DMS53 treated with DMSO at 0.1 percent for 48 hours (cell line): Measurements from ENCODE around the gene AOPEP.
A peak's percentile ranks its signal among the peaks of the same experiment; 100 is the strongest.

ENCODE experiments used
- DNase-seq: peaks from one replicate; lab custom pipeline; 2025; ENCODE audit not compliant: unreplicated experiment; lab: John Stamatoyannopoulos, UW

AOPEP gene

DNA sequence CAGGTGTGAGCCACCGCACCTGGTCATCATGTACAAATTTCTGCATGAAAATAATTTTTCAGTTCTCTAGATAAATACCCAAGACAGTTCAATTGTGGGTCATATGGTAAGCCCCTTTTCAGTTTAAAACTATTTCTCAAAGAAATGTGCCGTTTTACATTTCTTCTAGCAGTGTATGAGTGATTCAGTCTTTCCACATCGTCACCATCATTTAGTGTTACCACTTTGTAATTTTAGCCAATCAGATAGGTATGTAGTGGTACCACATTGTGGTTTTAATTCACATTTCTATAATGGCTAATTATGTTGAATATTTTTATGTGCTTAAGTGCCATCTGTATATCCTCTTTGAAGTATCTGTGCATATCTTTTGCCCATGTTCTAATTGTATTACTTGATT, 163.1 kb downstream of the AOPEP start:
- DNase-seq, result no peak

GRCh38 chr9:94891183-94891582, 164.7 kb downstream of the AOPEP start:
- no peak for DNase-seq

GRCh38 chr9:94892675-94893074, 166.2 kb downstream of the AOPEP start:
- no peak for DNase-seq

GRCh38 chr9:94894094-94894699, 167.7 kb downstream of the AOPEP start:
- no peak for DNase-seq

DNA sequence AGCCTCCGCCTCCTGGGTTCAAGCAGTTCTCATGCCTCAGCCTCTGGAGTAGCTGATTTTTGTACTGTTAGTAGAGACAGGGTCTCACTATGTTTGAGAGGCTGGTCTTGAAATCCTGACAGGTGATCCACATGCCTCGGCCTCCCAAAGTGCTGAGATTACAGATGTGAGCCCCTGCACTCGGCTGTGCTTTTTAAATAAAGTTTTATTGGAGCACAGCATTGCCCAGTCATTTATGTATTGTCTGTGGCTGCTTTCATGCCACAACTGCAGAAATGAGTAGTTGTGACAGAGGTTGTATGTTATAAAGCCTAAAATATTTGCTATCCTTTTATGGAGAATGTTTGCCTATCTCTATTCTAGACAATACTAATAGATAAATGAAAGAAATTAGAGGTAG, 169.2 kb downstream of the AOPEP start:
- DNase-seq, result no peak

DNA sequence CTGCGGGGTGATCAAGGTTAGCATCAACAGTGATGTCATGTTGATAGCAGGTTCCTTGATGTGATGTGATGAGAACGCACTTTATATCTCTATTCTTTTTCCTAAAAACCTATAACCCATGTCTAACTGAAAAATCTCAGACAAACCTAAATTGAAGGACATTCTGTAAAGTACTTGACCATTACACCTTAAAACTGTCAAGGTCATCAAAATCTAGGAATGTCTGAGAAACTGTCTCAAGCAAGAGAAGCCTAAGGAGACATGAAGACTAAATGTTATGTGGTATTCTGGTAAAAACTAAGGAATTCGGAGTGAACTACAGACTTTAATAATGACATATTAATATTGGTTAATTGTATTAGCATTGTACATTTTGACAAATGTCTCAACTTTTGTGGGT, 170.0 kb downstream of the AOPEP start:
- DNase-seq, result no peak

DNA sequence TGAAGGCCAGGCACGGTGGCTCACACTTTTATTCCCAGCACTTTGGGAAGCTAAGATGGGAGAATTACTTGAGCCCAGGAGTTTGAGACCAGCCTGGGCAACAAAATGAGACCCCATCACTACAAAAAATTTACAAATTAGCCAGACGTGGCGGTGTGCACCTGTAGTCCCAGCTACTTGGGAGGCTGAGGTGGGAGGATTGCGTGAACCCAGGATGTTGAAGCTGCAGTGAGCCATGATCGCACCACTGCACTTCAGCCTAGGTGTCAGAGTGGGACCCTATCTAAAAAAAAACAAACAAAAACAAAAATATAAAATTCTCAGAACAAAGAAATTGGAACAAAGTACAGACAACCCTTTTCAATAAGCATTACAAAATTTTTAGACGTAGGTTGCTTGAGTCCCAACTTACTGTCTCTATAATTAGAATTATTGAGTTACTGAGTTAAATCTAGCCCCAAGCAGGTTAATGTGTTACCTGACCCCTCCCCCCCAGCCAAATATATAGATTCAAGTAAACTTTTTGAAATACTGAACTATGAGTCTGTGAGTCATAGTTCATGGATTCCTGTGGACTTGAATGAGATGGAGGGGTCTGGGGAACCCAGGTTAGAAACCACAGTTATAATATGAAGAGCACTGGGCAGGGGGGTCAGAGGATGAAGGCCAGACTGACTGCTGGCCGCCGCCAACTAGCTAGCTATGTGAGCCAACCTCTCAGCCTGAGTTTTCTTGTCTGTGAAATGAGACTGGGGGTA, 173.1 kb downstream of the AOPEP start:
- DNase-seq, result no peak

- DNase-seq, result no peak
Measured at GRCh38 chr9:94900222-94901018, 173.9 kb downstream of the AOPEP start.

- DNase-seq, result no peak
Measured at GRCh38 chr9:94901019-94901363, 174.5 kb downstream of the AOPEP start.

DNA sequence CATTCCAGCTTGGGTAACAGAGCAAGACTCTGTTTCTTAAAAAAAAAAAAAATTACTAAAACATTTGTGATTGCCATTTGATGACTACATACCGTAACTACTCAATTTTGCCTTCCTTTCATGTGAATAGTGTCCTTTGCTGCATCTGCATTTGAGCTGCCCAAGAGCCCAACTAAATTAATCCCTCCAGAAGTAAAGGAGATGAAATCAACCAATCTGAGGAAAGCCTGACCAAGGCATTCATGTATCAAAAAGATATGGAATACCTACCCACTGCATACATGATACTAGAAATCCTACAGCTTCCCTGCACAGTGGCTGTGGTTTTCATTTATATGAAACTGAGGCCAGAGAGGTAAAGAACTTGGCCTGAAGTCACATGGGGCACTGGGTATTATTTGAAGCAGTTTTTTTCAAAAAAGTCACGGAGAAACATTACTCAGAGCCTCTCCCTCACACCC, 177.5 kb downstream of the AOPEP start:
- no peak for DNase-seq

GRCh38 chr9:94904806-94905205, 178.3 kb downstream of the AOPEP start:
- no peak for DNase-seq

DNA sequence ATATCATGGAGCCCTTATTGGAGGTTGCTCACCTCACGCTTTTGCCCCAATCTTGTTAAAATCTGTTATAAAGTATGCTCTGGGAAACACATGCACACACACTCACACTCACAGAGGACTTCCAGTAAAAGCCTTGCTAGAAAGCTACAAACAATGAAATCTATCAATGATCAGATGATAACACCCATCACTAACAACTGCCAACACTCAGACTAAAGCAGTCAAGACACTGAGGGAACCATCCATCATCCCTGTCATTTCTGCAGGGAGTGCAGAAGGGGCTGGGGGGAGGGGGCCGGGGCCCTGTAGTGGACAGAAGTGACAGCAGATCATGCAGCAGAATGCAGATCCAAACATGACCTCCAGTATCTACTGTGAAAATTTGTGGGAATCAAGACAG, 179.1 kb downstream of the AOPEP start:
- no peak for DNase-seq

DNA sequence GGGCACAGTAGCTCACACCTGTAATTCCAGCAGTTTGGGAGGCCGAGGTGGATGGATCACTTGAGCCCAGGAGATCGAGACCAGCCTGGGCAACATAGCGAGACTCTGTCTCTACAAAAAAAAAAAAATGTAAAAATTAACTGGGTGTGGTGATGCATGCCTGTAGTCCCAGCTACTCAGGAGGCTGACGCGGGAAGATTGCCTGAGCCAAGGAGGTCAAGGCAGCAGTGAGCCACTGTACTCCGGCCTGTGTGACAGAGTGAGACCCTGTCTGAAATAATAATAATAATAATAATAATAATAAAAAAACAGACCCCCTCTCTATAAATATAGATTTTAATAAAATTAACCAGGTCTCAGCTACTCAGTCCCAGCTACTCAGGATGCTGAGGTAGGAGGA, 179.7 kb downstream of the AOPEP start:
- no peak for DNase-seq

- no peak for DNase-seq
Measured at GRCh38 chr9:94906713-94907112, 180.2 kb downstream of the AOPEP start.

DNA sequence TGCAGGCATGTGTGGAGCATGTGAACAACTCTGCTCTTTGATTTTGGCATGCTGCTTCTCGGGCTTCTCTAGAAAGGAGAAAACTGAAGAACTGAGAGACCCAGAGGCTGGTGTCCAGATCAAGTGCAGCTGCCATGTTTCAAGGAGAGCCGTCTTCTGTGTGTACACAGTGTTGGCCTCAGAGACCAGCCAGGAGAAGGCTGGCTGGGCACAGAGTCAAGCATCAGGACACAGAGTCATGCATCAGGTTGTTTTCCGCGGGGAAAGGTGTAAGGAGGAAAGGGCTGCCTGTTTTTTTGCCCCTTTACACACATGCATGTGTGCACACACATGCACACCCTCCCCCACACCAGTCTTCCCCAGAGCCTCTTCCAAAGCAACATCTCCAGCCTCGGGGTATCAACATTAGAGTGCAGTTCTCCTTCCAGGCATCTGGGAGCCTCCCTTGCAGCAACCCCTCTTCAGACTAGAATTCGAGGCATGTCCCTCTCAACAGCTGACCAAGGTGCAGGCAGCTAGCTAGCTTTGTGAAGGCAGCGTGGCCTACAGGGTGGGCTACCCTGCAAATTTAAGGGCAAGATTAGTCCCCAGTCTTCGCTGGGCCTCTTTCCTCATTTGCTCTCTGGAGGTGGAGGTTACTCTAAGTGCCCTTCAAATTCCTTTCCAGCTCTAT, 180.9 kb downstream of the AOPEP start:
- no peak for DNase-seq

- DNase-seq, result no peak
Measured at GRCh38 chr9:94908011-94908563, 181.6 kb downstream of the AOPEP start.

DNA sequence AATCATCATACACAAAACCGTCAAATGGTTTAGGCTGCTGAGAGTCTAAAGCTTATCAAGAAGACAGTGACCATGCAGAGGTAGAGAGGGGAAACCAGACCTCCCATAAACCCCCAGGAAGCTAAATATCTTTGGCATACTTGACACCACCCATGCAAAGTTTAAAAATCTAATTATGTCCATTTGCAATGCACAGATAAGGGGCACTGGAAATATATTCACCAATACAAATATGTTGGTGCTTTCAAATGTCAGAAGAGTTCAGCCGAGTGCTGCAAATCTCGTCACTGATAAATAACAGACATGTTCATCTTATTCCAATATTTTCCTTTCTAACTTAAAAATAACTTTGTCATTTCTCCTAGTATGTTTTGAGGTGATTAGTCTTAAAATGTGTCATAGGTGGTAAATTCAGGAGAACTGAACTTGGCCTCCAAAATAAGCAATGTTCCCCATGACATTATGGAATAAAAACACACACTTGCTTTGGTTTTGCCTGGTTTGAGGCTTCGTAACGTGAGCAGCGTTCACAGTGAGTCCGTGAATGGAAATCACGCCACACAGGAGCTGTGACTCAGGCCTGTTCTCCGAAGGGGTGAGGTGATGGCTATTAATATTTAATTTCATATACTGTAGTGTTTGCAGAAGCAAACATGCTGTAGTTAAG, 182.2 kb downstream of the AOPEP start:
- peak; percentile 85 for DNase-seq

- DNase-seq, result no peak
Measured at GRCh38 chr9:94909250-94909894, 182.9 kb downstream of the AOPEP start.

DNA sequence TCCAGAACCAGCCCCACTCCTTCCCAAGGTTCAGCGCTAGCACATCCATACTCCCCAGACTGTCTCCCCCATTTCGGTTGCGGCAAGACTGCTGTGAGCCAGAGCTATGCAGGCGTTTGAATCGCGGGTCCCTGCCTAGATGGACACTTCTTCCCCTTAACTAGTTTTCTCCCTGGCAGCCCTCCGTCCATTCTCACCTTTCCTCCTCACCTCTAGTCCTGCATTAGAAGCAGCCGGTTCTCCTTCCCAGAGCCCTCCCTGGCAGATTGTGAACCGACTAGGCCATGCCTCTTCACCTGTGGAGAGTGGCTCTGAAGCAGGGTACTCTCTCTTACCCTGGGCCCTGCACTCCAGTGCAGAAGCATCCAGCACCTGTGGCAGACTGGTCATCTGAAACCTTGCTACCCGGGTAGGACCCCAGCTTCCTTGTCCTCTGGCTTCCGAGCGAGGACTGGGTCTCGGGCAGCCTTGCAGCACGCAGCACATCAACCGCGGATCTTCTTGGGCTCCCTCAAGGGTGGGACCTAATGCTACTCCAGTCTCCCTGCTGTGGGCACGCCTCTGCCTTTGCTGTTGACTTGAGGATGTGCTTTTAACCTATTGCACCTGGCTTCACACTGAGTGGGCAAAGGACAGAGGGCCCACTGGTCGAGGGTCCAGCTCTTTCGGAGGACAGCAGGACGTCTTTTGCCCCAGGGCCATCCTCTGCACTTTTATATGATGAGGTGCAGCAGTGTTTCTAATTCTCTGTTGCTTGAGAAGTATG, 183.6 kb downstream of the AOPEP start:
- no peak for DNase-seq
